ENCODE data around the gene UBR7.
A peak's percentile ranks its signal among the peaks of the same experiment; 100 is the strongest.
"Not testable (repeated sequence)": the region's sequence is repeated elsewhere in the genome, so short reads cannot be mapped to it uniquely, and the experiment has no call there.

Gene UBR7

DNA sequence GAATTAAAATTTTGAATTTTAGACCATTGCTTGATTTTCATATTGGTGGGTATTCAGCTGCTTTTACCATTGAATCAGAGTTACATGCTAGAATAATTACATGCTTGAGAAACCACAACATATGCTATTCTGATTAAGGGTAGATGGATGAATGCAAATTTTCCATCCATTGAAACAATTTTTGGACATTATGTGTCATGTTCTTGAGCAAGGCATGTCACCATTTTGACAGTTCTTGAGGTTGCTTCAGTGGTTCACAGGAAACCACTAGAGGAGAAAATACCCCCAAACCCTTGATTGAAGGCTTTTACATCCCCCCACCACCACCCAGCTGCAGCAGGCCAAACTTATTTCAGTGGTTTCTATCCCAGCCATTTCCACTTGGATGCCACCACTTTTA lies 13.5 kb downstream of the UBR7 start:
- no peaks in the 10 kb centered on the region for H3K4me1 ChIP-seq (ENCODE audit: control insufficient read depth in 5 of 5, insufficient read depth in 5 of 5, low read length in 5 of 5)
- H3K36me3 ChIP-seq (ENCODE audit: control insufficient read depth in 5 of 5, insufficient read depth in 5 of 5, low read length in 5 of 5) = peaks cover 12 to 71% (median 58%) of the 10 kb centered on the region in 5 donors
- H3K27me3 ChIP-seq (ENCODE audit: control insufficient read depth in 5 of 5, insufficient read depth in 4 of 5, low read length in 5 of 5) = no peaks in the 10 kb centered on the region
- no peak overlapping the region for H3K27ac ChIP-seq (ENCODE audit: low read depth, low read length)
- H3K9me3 ChIP-seq (ENCODE audit: control insufficient read depth in 5 of 5, low read length in 5 of 5) = no peaks in the 10 kb centered on the region
- no peak overlapping the region for H3K4me3 ChIP-seq (ENCODE audit: low read depth in 1 of 5, low read length in 5 of 5)
- no peak overlapping the region for H3K9ac ChIP-seq (ENCODE audit: low read length in 5 of 5)

GRCh38 chr14:93223565-93223964 lies 16.5 kb downstream of the UBR7 start:
- H3K4me1 ChIP-seq (ENCODE audit: control insufficient read depth in 5 of 5, insufficient read depth in 5 of 5, low read length in 5 of 5) = no peaks in the 10 kb centered on the region
- no peaks in the 10 kb centered on the region for H3K27me3 ChIP-seq (ENCODE audit: control insufficient read depth in 5 of 5, insufficient read depth in 4 of 5, low read length in 5 of 5)
- H3K4me3 ChIP-seq (ENCODE audit: low read depth in 1 of 5, low read length in 5 of 5) = no peak overlapping the region
- H3K27ac ChIP-seq (ENCODE audit: low read depth, low read length) = no peak overlapping the region
- no peak overlapping the region for H3K9ac ChIP-seq (ENCODE audit: low read length in 5 of 5)
- H3K36me3 ChIP-seq (ENCODE audit: control insufficient read depth in 5 of 5, insufficient read depth in 5 of 5, low read length in 5 of 5) = peaks cover 13 to 72% (median 66%) of the 10 kb centered on the region in 5 donors
- no peaks in the 10 kb centered on the region for H3K9me3 ChIP-seq (ENCODE audit: control insufficient read depth in 5 of 5, low read length in 5 of 5)

- H3K36me3 ChIP-seq (ENCODE audit: control insufficient read depth in 5 of 5, insufficient read depth in 5 of 5, low read length in 5 of 5) = peaks cover 13 to 53% (median 44%) of the 10 kb centered on the region in 5 donors
Measured at GRCh38 chr14:93228550-93228949, 21.5 kb downstream of the UBR7 start.

GRCh38 chr14:93230539-93230938 lies 23.5 kb downstream of the UBR7 start:
- no peak overlapping the region for H3K27ac ChIP-seq (ENCODE audit: low read depth, low read length)
- no peaks in the 10 kb centered on the region for H3K9me3 ChIP-seq (ENCODE audit: control insufficient read depth in 5 of 5, low read length in 5 of 5)
- peaks cover 13 to 35% (median 29%) of the 10 kb centered on the region in 5 donors for H3K36me3 ChIP-seq (ENCODE audit: control insufficient read depth in 5 of 5, insufficient read depth in 5 of 5, low read length in 5 of 5)
- H3K4me3 ChIP-seq (ENCODE audit: low read depth in 1 of 5, low read length in 5 of 5) = peak overlapping the region in 1 of 5 donors; percentile 65
- H3K4me1 ChIP-seq (ENCODE audit: control insufficient read depth in 5 of 5, insufficient read depth in 5 of 5, low read length in 5 of 5) = peaks cover 0 to 14% (median 14%) of the 10 kb centered on the region in 5 donors
- peaks cover 0 to 3% (median 0%) of the 10 kb centered on the region in 5 donors for H3K27me3 ChIP-seq (ENCODE audit: control insufficient read depth in 5 of 5, insufficient read depth in 4 of 5, low read length in 5 of 5)
- no peak overlapping the region for H3K9ac ChIP-seq (ENCODE audit: low read length in 5 of 5)

More at GRCh38 chr14:93228550-93228949, 21.5 kb downstream of the UBR7 start:
- H3K27ac ChIP-seq (ENCODE audit: low read depth, low read length) = no peak overlapping the region
- H3K9me3 ChIP-seq (ENCODE audit: control insufficient read depth in 5 of 5, low read length in 5 of 5) = no peaks in the 10 kb centered on the region
- H3K4me3 ChIP-seq (ENCODE audit: low read depth in 1 of 5, low read length in 5 of 5) = no peak overlapping the region
- no peak overlapping the region for H3K9ac ChIP-seq (ENCODE audit: low read length in 5 of 5)
- peaks cover 0 to 3% (median 0%) of the 10 kb centered on the region in 5 donors for H3K27me3 ChIP-seq (ENCODE audit: control insufficient read depth in 5 of 5, insufficient read depth in 4 of 5, low read length in 5 of 5)
- H3K4me1 ChIP-seq (ENCODE audit: control insufficient read depth in 5 of 5, insufficient read depth in 5 of 5, low read length in 5 of 5) = peaks cover 0 to 14% (median 14%) of the 10 kb centered on the region in 5 donors

DNA sequence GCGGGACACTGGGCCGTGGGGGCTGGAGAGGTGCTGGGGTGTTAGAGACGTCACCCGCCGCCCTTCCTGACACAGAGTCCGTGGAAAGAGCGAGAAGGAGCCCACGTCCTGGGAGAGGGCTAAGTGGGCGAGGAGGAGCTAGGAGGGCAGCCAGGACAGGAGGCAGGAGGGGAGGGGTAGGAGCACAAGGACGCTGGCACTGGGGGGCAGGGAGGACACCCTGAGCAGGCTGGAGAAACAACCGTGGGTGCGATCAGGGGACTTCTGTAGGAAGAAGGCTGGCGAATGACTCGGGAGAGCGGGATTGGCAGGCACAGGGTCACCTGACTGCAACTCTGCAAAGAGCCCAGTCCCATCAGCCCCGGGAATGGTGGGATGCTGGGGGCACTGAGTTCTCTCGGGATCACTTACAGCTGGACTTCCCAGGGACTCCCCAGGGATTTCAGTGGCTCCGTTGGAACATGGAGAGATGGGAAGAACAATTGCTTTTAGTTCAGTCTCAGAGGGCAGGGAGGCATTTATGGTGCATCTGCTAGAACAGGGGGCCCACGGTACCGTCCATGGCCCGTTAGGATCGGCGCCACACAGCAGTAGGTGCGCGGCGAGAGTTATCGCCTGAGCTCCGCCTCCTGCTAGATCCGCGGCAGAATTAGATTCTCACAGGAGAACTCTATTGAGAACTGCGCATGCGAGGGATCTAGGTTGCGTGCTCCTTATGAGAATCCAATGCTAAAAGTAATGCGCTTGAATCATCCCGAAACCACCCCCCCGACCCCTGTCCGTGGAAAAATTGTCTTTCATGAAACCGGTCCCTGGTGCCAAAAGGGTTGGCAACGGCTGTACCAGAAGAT lies 24.3 kb downstream of the UBR7 start:
- Histone ChIP-seq H3K9ac (ENCODE audit: low read length in 5 of 5) (peak overlapping the region in 3 of 5 donors; percentile 11 to 64 (median 40)), H3K4me1 (ENCODE audit: control insufficient read depth in 5 of 5, insufficient read depth in 5 of 5, low read length in 5 of 5) (peaks cover 0 to 14% (median 14%) of the 10 kb centered on the region in 5 donors), H3K27me3 (ENCODE audit: control insufficient read depth in 5 of 5, insufficient read depth in 4 of 5, low read length in 5 of 5) (peaks cover 0 to 3% (median 0%) of the 10 kb centered on the region in 5 donors), H3K36me3 (ENCODE audit: control insufficient read depth in 5 of 5, insufficient read depth in 5 of 5, low read length in 5 of 5) (peaks cover 13 to 29% (median 23%) of the 10 kb centered on the region in 5 donors), H3K27ac (ENCODE audit: low read depth, low read length) (no peak overlapping the region), H3K9me3 (ENCODE audit: control insufficient read depth in 5 of 5, low read length in 5 of 5) (no peaks in the 10 kb centered on the region), H3K4me3 (ENCODE audit: low read depth in 1 of 5, low read length in 5 of 5) (peak overlapping the region; percentile 47 to 74 (median 65))

DNA sequence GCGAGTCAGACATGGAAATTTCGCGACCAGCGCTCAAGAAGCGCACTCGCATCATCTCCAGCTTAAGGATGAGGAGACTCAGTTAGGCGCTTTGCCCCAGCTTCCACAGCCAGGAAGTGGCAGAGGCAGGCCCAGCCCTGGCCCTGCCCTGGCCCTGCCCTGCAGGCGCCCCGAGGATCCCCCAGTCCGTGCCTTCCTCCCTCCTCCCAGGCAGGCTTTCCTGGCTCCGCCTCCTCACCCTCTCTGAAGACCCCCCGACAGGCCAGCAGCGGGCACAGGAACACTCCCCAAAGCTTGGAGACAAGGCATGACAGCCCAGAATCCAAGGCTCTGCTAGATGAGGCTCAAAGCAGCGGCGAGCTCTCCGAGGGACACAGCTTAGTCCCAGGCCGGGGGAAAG lies 25.1 kb downstream of the UBR7 start:
- Histone ChIP-seq H3K27ac (ENCODE audit: low read depth, low read length) (no peak overlapping the region), H3K27me3 (ENCODE audit: control insufficient read depth in 5 of 5, insufficient read depth in 4 of 5, low read length in 5 of 5) (peaks cover 0 to 3% (median 0%) of the 10 kb centered on the region in 5 donors), H3K9ac (ENCODE audit: low read length in 5 of 5) (no peak overlapping the region), H3K36me3 (ENCODE audit: control insufficient read depth in 5 of 5, insufficient read depth in 5 of 5, low read length in 5 of 5) (peaks cover 13 to 24% (median 18%) of the 10 kb centered on the region in 5 donors), H3K4me3 (ENCODE audit: low read depth in 1 of 5, low read length in 5 of 5) (peak overlapping the region in 4 of 5 donors; percentile 47 to 74 (median 66)), H3K4me1 (ENCODE audit: control insufficient read depth in 5 of 5, insufficient read depth in 5 of 5, low read length in 5 of 5) (peaks cover 0 to 14% (median 14%) of the 10 kb centered on the region in 5 donors), H3K9me3 (ENCODE audit: control insufficient read depth in 5 of 5, low read length in 5 of 5) (no peaks in the 10 kb centered on the region)

DNA sequence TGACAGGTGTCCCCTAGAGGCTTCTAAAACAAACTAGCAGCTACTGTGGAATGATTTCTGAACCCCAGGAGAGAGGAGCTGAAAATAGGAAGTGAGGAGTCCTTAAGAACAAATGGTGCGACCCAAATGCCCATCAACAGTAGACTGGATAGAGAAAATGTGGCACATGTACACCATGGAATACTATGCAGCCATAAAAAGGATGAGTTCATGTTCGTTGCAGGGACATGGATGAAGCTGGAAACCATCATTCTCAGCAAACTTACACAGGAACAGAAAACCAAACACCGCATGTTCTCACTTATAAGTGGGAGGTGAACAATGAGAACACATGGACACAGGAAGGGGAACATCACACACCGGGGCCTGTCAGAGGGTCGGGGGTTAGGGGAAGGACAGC lies 26.0 kb downstream of the UBR7 start:
- H3K9ac ChIP-seq (ENCODE audit: low read length in 5 of 5) = not testable (repeated sequence)
- Histone ChIP-seq H3K36me3 (ENCODE audit: control insufficient read depth in 5 of 5, insufficient read depth in 5 of 5, low read length in 5 of 5) (peaks cover 7 to 15% (median 9%) of the 10 kb centered on the region in 5 donors), H3K4me1 (ENCODE audit: control insufficient read depth in 5 of 5, insufficient read depth in 5 of 5, low read length in 5 of 5) (peaks cover 0 to 14% (median 14%) of the 10 kb centered on the region in 5 donors)

GRCh38 chr14:93234798-93235197 lies 27.7 kb downstream of the UBR7 start:
- Histone ChIP-seq H3K4me1 (ENCODE audit: control insufficient read depth in 5 of 5, insufficient read depth in 5 of 5, low read length in 5 of 5) (peaks cover 0 to 14% (median 14%) of the 10 kb centered on the region in 5 donors), H3K9ac (ENCODE audit: low read length in 5 of 5) (no peak overlapping the region), H3K27ac (ENCODE audit: low read depth, low read length) (no peak overlapping the region), H3K27me3 (ENCODE audit: control insufficient read depth in 5 of 5, insufficient read depth in 4 of 5, low read length in 5 of 5) (peaks cover 0 to 3% (median 0%) of the 10 kb centered on the region in 5 donors), H3K9me3 (ENCODE audit: control insufficient read depth in 5 of 5, low read length in 5 of 5) (no peaks in the 10 kb centered on the region), H3K4me3 (ENCODE audit: low read depth in 1 of 5, low read length in 5 of 5) (no peak overlapping the region), H3K36me3 (ENCODE audit: control insufficient read depth in 5 of 5, insufficient read depth in 5 of 5, low read length in 5 of 5) (peaks cover 0 to 6% (median 2%) of the 10 kb centered on the region in 5 donors)

More for the DNA sequence above, 26.0 kb downstream of the UBR7 start:
- not testable (repeated sequence) for H3K27ac ChIP-seq (ENCODE audit: low read depth, low read length); H3K4me3 ChIP-seq (ENCODE audit: low read depth in 1 of 5, low read length in 5 of 5); H3K27me3 ChIP-seq (ENCODE audit: control insufficient read depth in 5 of 5, insufficient read depth in 4 of 5, low read length in 5 of 5); H3K9me3 ChIP-seq (ENCODE audit: control insufficient read depth in 5 of 5, low read length in 5 of 5)

GRCh38 chr14:93239869-93240677 lies 33.0 kb downstream of the UBR7 start:
- H3K4me3 ChIP-seq (ENCODE audit: low read depth in 1 of 5, low read length in 5 of 5) = no peak overlapping the region
- H3K9me3 ChIP-seq (ENCODE audit: control insufficient read depth in 5 of 5, low read length in 5 of 5) = no peaks in the 10 kb centered on the region
- H3K4me1 ChIP-seq (ENCODE audit: control insufficient read depth in 5 of 5, insufficient read depth in 5 of 5, low read length in 5 of 5) = peaks cover 0 to 5% (median 0%) of the 10 kb centered on the region in 5 donors
- no peak overlapping the region for H3K9ac ChIP-seq (ENCODE audit: low read length in 5 of 5)
- H3K27me3 ChIP-seq (ENCODE audit: control insufficient read depth in 5 of 5, insufficient read depth in 4 of 5, low read length in 5 of 5) = no peaks in the 10 kb centered on the region
- H3K36me3 ChIP-seq (ENCODE audit: control insufficient read depth in 5 of 5, insufficient read depth in 5 of 5, low read length in 5 of 5) = peaks cover 5 to 46% (median 44%) of the 10 kb centered on the region in 5 donors
- no peak overlapping the region for H3K27ac ChIP-seq (ENCODE audit: low read depth, low read length)
